Adrenal gland (tissue), 5 donors: ENCODE results near the gene ADGRB3.

ENCODE experiments used
- CTCF ChIP-seq, 6 experiments: fragments of 450-650 bp in 4 of 6; fragments of 200-600 bp in 2 of 6; sonication (generic) in 1 of 6; IDR thresholded peaks; 1 replicate in 5 of 6; 2 replicates in 1 of 6; pipeline versions ENCODE4 v1.5.1 to v1.8.0; 2016 to 2021; ENCODE audit warnings: antibody characterized with exemption in 6 of 6, mild to moderate bottlenecking in 2 of 6, moderate library complexity in 1 of 6
- POLR2A ChIP-seq, 2 donors: fragments of 450-650 bp; IDR thresholded peaks; one replicate each; pipeline ENCODE4 v1.6.1; 2017; ENCODE audit warnings: antibody characterized with exemption in 2 of 2, mild to moderate bottlenecking in 2 of 2, moderate library complexity in 1 of 2
- donor health status: DM: no; HTN: no; CAD: no.

GRCh38 chr6:68695403-68695802 lies 60.3 kb downstream of the ADGRB3 start:
- no peak for TF ChIP-seq POLR2A (IDR thresholded peaks at IDR 0.05)
- TF ChIP-seq CTCF (IDR thresholded peaks at IDR 0.05), result no peak
